ENCODE data around the gene AHCY. TPM values are rescaled to one million over a fixed set of nuclear protein-coding genes. Genes with fewer than 3 reads are reported as not detected.
"Not testable (repeated sequence)": the region's sequence is repeated elsewhere in the genome, so short reads cannot be mapped to it uniquely, and the experiment has no call there.

AHCY gene
- total RNA-seq, 1 donor from 2014 or later = 165 TPM

- H3K4me1 Mint-ChIP-seq (ENCODE audit: unreplicated experiment) = peaks cover 3% of the 10 kb centered on the region
Measured at GRCh38 chr20:34242879-34243278, 60.3 kb downstream of the AHCY start.

GRCh38 chr20:34242015-34242414 is 61.1 kb downstream of the AHCY start:
- not testable (repeated sequence) for H3K36me3 Mint-ChIP-seq (ENCODE audit: low read depth, unreplicated experiment); H3K27ac Mint-ChIP-seq (ENCODE audit: unreplicated experiment)

More at GRCh38 chr20:34242879-34243278, 60.3 kb downstream of the AHCY start:
- no peak for DNase-seq (ENCODE audit: low spot score)
- no peak for TF ChIP-seq CTCF (IDR thresholded peaks at IDR 0.05; ENCODE audit: unreplicated experiment)
- Mint-ChIP-seq H3K4me3 (ENCODE audit: unreplicated experiment) (no peak overlapping the region), H3K9me3 (ENCODE audit: unreplicated experiment) (no peaks in the 10 kb centered on the region), H3K27me3 (ENCODE audit: unreplicated experiment) (peaks cover 2% of the 10 kb centered on the region), H3K27ac (ENCODE audit: unreplicated experiment) (no peak overlapping the region), H3K36me3 (ENCODE audit: low read depth, unreplicated experiment) (no peaks in the 10 kb centered on the region)

GRCh38 chr20:34240693-34241615 is 62.2 kb downstream of the AHCY start, which contains the start of gene ASIP:
ASIP (plus strand) TSS chr20:34241423; CDS start chr20:34260375, 18,952 bp downstream.
- Mint-ChIP-seq H3K9me3 (ENCODE audit: unreplicated experiment) (no peaks in the 10 kb centered on the region), H3K27ac (ENCODE audit: unreplicated experiment) (no peak within 1 kb of the TSS), H3K4me1 (ENCODE audit: unreplicated experiment) (peaks cover 3% of the 10 kb centered on the region), H3K36me3 (ENCODE audit: low read depth, unreplicated experiment) (no peaks in the 10 kb centered on the region), H3K4me3 (ENCODE audit: unreplicated experiment) (no peak within 1 kb of the TSS), H3K27me3 (ENCODE audit: unreplicated experiment) (no peaks in the 10 kb centered on the region)
- no peak for TF ChIP-seq CTCF (IDR thresholded peaks at IDR 0.05; ENCODE audit: unreplicated experiment)
- DNase-seq (ENCODE audit: low spot score) = no peak

More at GRCh38 chr20:34242015-34242414, 61.1 kb downstream of the AHCY start:
- not testable (repeated sequence) for H3K27me3 Mint-ChIP-seq (ENCODE audit: unreplicated experiment); DNase-seq (ENCODE audit: low spot score); H3K9me3 Mint-ChIP-seq (ENCODE audit: unreplicated experiment); H3K4me1 Mint-ChIP-seq (ENCODE audit: unreplicated experiment); H3K4me3 Mint-ChIP-seq (ENCODE audit: unreplicated experiment)

GRCh38 chr20:34240121-34240520 is 63.0 kb downstream of the AHCY start:
- Mint-ChIP-seq H3K4me3 (ENCODE audit: unreplicated experiment) (no peak overlapping the region), H3K27ac (ENCODE audit: unreplicated experiment) (no peak overlapping the region), H3K9me3 (ENCODE audit: unreplicated experiment) (no peaks in the 10 kb centered on the region), H3K4me1 (ENCODE audit: unreplicated experiment) (peaks cover 3% of the 10 kb centered on the region), H3K27me3 (ENCODE audit: unreplicated experiment) (peaks cover 1% of the 10 kb centered on the region), H3K36me3 (ENCODE audit: low read depth, unreplicated experiment) (no peaks in the 10 kb centered on the region)
- no peak for TF ChIP-seq CTCF (IDR thresholded peaks at IDR 0.05; ENCODE audit: unreplicated experiment)
- no peak for DNase-seq (ENCODE audit: low spot score)

GRCh38 chr20:34237942-34238341 is 65.2 kb downstream of the AHCY start:
- no peaks in the 10 kb centered on the region for H3K9me3 Mint-ChIP-seq (ENCODE audit: unreplicated experiment)
- H3K27ac Mint-ChIP-seq (ENCODE audit: unreplicated experiment) = no peak overlapping the region
- H3K4me1 Mint-ChIP-seq (ENCODE audit: unreplicated experiment) = peaks cover 3% of the 10 kb centered on the region
- DNase-seq (ENCODE audit: low spot score) = no peak
- no peak for TF ChIP-seq CTCF (IDR thresholded peaks at IDR 0.05; ENCODE audit: unreplicated experiment)
- peaks cover 4% of the 10 kb centered on the region for H3K36me3 Mint-ChIP-seq (ENCODE audit: low read depth, unreplicated experiment)
- no peak overlapping the region for H3K4me3 Mint-ChIP-seq (ENCODE audit: unreplicated experiment)
- peaks cover 3% of the 10 kb centered on the region for H3K27me3 Mint-ChIP-seq (ENCODE audit: unreplicated experiment)

Data from endothelial cell (in vitro differentiated cells).